K562 (cell line): ENCODE measurements around the gene ZNF564. TPM values are rescaled to one million over a fixed set of nuclear protein-coding genes. Genes with fewer than 3 reads are reported as not detected.

Experiments
- ATF4 ChIP-seq: fragments of 450-650 bp; formaldehyde crosslinking; IDR thresholded peaks from 2 replicates; pipeline ENCODE4 v1.4.0; 2022; ENCODE audit warnings: mild to moderate bottlenecking, moderate library complexity
- CEBPB ChIP-seq: fragments of 450-650 bp; IDR thresholded peaks from 2 replicates; pipeline ENCODE4 v1.6.1; 2016; ENCODE audit warnings: missing genetic modification characterization, missing compliant biosample characterization
- FOXP4 ChIP-seq: sonication (generic); formaldehyde crosslinking; IDR thresholded peaks from 2 replicates; pipeline ENCODE4 v1.8.0; 2022; ENCODE audit warnings: mild to moderate bottlenecking, missing genetic modification reagents, borderline replicate concordance
- GATAD2A ChIP-seq: fragments of 450-650 bp; IDR thresholded peaks from 2 replicates; pipeline ENCODE4 v1.6.1; 2017
- PRMT5 ChIP-seq: sonication (generic); formaldehyde crosslinking; IDR thresholded peaks from 2 replicates; pipeline ENCODE4 v1.5.0; 2020; ENCODE audit warnings: missing genetic modification reagents
- RBM22 ChIP-seq: fragments of 200-400 bp; formaldehyde crosslinking; IDR thresholded peaks from 2 replicates; pipeline ENCODE4 v1.6.1; 2018; ENCODE audit warnings: low read length, low read depth; ENCODE audit not compliant: poor library complexity, severe bottlenecking
- ZFP1 ChIP-seq: fragments of 450-650 bp; formaldehyde crosslinking; IDR thresholded peaks from 2 replicates; pipeline ENCODE4 v1.4.0; 2020; ENCODE audit warnings: mild to moderate bottlenecking, mixed read lengths
- ZNF184 ChIP-seq: sonication (generic); formaldehyde crosslinking; IDR thresholded peaks from 2 replicates; pipeline ENCODE4 v1.5.0; 2020; ENCODE audit warnings: missing genetic modification reagents
- polyA plus RNA-seq, 8 experiments: library from polyadenylated mRNA; depleted of rRNA in 4 of 8; stranded (reverse) in 5 of 8; unstranded in 3 of 8; fragments of >200 nt; fragmentation: Nextera tagmentation in 2 of 8; fragmentation: Illumina TruSeq in 1 of 8; extraction: Ambion mirVana in 2 of 8; extraction: Trizol in 1 of 8; gene quantifications; 2 replicates each; pipeline versions ENCODE4 v1.2.1 to v1.2.3, GENCODE V29; 2011 to 2014; ENCODE audit warnings: inconsistent platforms in 1 of 8, missing spikeins in 1 of 8
- total RNA-seq, 7 experiments: library from RNA; depleted of rRNA in 6 of 7; stranded (reverse); fragments of >200 nt in 6 of 7; fragmentation: Illumina TruSeq in 2 of 7; extraction: Trizol in 2 of 7; gene quantifications; 2 replicates each; pipeline versions ENCODE4 v1.2.1 to v1.2.3, GENCODE V29; 2011 to 2021; ENCODE audit warnings: low replicate concordance in 1 of 7
- TF ChIP-seq, protein P1 (sequence below): fragments of 450-650 bp; IDR thresholded peaks from 2 replicates; pipeline ENCODE4 v1.6.1; 2016; ENCODE audit warnings: mild to moderate bottlenecking, moderate library complexity

ZNF564 gene
- total and polyA plus RNA-seq, 9 of the 15 experiments (the other 6 are each of a cell fraction or from before 2014, with no cell fraction given), result 1.4 to 8.1 (median 5.6) TPM

GRCh38 chr19:12551060-12551832 lies at the start of gene ZNF564 (continued):
- TF ChIP-seq CEBPB (tag) (no peak), RBM22 (no peak), ATF4 (CRISPR knock-in tag) (no peak), GATAD2A (0 out of 2 replicates have a peak, but pooled peaks have one; percentile 63), ZFP1 (no peak), FOXP4 (peak; percentile 76; the same call in 1 of the 2 replicates), ZNF184 (no peak), PRMT5 (CRISPR knock-in tag) (no peak)
- TF ChIP-seq, protein P1, sequence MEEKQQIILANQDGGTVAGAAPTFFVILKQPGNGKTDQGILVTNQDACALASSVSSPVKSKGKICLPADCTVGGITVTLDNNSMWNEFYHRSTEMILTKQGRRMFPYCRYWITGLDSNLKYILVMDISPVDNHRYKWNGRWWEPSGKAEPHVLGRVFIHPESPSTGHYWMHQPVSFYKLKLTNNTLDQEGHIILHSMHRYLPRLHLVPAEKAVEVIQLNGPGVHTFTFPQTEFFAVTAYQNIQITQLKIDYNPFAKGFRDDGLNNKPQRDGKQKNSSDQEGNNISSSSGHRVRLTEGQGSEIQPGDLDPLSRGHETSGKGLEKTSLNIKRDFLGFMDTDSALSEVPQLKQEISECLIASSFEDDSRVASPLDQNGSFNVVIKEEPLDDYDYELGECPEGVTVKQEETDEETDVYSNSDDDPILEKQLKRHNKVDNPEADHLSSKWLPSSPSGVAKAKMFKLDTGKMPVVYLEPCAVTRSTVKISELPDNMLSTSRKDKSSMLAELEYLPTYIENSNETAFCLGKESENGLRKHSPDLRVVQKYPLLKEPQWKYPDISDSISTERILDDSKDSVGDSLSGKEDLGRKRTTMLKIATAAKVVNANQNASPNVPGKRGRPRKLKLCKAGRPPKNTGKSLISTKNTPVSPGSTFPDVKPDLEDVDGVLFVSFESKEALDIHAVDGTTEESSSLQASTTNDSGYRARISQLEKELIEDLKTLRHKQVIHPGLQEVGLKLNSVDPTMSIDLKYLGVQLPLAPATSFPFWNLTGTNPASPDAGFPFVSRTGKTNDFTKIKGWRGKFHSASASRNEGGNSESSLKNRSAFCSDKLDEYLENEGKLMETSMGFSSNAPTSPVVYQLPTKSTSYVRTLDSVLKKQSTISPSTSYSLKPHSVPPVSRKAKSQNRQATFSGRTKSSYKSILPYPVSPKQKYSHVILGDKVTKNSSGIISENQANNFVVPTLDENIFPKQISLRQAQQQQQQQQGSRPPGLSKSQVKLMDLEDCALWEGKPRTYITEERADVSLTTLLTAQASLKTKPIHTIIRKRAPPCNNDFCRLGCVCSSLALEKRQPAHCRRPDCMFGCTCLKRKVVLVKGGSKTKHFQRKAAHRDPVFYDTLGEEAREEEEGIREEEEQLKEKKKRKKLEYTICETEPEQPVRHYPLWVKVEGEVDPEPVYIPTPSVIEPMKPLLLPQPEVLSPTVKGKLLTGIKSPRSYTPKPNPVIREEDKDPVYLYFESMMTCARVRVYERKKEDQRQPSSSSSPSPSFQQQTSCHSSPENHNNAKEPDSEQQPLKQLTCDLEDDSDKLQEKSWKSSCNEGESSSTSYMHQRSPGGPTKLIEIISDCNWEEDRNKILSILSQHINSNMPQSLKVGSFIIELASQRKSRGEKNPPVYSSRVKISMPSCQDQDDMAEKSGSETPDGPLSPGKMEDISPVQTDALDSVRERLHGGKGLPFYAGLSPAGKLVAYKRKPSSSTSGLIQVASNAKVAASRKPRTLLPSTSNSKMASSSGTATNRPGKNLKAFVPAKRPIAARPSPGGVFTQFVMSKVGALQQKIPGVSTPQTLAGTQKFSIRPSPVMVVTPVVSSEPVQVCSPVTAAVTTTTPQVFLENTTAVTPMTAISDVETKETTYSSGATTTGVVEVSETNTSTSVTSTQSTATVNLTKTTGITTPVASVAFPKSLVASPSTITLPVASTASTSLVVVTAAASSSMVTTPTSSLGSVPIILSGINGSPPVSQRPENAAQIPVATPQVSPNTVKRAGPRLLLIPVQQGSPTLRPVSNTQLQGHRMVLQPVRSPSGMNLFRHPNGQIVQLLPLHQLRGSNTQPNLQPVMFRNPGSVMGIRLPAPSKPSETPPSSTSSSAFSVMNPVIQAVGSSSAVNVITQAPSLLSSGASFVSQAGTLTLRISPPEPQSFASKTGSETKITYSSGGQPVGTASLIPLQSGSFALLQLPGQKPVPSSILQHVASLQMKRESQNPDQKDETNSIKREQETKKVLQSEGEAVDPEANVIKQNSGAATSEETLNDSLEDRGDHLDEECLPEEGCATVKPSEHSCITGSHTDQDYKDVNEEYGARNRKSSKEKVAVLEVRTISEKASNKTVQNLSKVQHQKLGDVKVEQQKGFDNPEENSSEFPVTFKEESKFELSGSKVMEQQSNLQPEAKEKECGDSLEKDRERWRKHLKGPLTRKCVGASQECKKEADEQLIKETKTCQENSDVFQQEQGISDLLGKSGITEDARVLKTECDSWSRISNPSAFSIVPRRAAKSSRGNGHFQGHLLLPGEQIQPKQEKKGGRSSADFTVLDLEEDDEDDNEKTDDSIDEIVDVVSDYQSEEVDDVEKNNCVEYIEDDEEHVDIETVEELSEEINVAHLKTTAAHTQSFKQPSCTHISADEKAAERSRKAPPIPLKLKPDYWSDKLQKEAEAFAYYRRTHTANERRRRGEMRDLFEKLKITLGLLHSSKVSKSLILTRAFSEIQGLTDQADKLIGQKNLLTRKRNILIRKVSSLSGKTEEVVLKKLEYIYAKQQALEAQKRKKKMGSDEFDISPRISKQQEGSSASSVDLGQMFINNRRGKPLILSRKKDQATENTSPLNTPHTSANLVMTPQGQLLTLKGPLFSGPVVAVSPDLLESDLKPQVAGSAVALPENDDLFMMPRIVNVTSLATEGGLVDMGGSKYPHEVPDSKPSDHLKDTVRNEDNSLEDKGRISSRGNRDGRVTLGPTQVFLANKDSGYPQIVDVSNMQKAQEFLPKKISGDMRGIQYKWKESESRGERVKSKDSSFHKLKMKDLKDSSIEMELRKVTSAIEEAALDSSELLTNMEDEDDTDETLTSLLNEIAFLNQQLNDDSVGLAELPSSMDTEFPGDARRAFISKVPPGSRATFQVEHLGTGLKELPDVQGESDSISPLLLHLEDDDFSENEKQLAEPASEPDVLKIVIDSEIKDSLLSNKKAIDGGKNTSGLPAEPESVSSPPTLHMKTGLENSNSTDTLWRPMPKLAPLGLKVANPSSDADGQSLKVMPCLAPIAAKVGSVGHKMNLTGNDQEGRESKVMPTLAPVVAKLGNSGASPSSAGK, result no peak
